Measurements from ENCODE around the gene ADD1.
"Not testable (repeated sequence)": the region's sequence is repeated elsewhere in the genome, so short reads cannot be mapped to it uniquely, and the experiment has no call there.

ADD1 gene

DNA sequence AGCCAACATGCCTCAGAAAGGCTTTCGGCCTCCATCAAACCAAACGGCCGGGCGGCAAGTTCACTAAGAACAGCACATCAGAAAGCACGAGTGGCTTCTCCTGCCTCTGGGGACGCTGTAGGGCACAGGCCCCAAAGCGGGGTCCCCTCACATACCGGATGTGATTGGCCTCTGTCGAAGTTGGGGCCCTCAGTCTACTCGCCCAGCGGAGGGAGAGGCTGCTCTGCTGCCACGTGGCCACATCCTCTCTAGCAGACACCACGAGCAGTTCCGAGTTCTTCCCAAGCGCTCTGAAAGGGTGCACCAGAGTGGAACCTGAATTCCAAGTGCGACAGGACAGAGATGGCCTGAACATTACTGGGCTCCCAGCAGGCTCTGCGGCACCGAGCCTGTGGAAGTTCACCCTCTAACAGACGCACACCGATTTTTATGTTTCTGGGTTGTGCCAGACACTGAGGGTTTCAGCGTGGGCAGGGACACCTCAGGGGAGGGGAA lies 98.4 kb downstream of the ADD1 start:
- in situ Hi-C loops (cut with MboI; ENCODE audit: low sequenced_read_pairs) = no loop called here

DNA sequence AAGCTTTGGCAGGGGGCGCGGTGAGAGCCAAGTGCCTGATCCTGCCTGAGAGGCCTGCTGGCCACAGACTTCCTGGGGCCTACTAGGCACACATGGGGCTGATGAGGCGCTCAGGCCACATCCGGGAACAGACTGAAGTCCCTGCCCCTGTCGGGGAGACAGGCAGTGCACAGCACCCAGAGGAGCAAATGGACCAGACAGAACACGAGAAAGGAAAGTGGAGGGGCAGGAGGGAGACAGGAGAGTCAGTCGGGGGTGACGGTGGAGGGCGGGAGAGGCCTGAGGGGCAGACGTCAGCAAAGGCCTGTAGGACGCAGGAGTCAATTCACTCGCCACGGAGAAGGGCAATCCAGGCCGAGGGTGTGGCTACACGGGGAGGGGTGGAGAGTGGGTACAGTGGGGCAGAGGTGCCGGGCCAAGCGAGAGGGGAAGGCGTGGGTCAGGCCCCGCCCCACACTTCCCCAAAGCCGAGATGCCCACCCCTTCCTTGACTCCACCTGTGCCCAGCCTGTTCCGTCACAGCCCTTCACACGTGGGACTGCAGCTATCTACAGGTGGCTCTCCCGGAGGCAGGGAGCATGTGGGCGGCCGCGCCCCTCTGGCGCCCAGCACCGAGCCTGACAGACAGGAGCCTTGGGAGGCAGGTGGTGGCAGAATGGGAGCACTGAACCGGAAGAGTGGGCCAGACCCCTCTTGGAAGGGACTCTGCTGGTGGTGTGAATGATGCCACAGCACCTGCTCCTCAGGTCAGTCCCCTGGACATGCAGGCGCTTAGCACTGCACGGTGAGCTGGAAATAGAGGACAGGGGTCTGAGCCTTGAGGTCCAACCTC lies 99.1 kb downstream of the ADD1 start:
- in situ Hi-C loops (cut with MboI; ENCODE audit: low sequenced_read_pairs) = no loop called here

DNA sequence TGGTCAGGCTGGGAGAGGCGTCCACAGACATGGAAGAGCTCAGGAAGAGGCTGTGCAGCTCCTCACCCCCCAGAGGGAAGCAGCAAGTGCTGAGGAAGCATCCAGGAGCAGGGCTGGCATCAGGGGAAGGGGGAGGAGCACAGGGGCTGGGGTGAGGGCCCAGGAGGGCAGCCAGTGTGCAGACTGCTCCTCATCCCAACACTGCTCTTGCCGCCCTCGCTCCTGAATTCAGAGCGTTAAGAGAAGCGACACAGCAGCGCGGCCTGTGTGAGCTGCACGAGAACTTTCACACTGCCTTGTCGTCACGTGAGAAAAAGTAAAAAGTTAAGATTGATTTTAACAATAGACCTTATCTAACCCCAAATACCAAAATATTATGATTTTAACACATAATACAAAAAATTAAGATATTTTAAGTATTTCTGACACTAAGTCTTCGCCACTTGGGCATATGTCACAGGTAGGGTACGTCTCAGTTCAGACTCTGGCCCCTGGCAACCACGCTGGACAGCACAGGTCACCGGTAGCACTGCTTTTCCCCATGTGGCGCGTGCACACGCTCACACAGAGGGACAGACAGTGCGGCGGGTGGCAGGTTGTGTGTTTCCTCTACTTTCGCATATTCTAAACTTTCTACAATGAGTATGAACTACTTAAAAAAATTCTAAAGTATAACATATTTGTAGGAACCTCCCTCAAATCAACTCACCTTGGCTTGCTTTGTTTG lies 99.9 kb downstream of the ADD1 start:
- in situ Hi-C loops (cut with MboI; ENCODE audit: low sequenced_read_pairs) = no loop called here

DNA sequence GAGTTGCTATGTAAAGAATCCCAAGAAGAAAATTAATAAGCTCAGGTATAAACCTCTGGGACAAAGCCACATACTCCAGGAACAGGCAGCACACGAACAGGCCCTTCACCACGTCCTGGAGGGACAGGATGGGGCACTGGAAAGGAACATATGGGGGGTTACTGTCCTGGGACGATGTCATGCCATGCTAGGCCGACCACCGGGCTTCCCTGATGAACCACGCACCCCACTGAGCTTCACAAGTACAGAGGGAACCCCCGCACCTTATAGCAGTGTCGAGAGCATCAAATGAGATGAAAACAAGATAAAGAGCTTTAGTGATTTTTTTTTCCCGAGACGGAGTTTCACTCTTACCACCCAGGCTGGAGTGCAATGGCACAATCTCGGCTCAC lies 100.4 kb downstream of the ADD1 start:
- in situ Hi-C loops (cut with MboI; ENCODE audit: low sequenced_read_pairs) = no loop called here

- in situ Hi-C loops (cut with MboI; ENCODE audit: low sequenced_read_pairs) = no loop called here
These were observed 101.2 kb downstream of the ADD1 start for GRCh38 chr4:2944586-2945526.

- in situ Hi-C loops (cut with MboI; ENCODE audit: low sequenced_read_pairs) = not testable (repeated sequence)
These were observed 102.3 kb downstream of the ADD1 start for GRCh38 chr4:2945619-2946604.

DNA sequence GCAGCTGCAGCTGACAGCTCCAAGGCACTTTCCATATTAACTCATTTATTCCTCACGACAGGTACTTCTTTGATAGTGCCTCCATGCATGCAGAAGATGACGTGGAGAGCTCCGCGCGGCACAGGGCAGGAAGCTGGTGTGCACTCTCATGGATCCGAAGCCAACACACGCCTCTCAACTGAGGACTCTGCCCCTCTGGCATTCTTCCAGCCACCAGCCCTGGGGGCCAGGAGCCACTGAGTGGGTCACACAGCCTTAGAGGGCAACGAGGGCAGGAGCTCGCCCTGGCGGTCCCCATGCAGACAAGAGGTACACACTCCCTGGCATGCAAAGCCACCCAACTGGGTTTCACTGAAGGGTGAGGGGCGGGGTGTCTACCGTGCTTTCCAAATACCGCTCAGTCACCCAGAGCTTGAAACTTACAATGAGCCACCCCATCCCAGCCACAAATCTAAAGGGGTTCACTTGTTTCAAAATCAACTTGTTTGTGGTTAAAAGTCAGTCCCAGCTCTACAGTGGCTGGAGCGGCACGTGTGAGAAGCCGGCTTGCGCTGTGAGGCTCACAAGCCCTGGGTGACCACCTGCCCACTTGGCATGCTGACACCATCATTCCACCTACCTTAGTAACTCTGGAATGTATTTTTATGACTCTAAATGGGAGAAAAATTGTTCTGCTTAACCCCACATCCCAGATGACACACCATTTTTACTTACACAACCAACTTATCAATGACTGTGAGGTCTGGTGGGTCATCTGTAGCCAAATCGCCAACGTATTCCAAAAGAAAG lies 103.4 kb downstream of the ADD1 start:
- in situ Hi-C loops (cut with MboI; ENCODE audit: low sequenced_read_pairs) = no loop called here

GRCh38 chr4:2947926-2948325 lies 104.3 kb downstream of the ADD1 start:
- in situ Hi-C loops (cut with MboI; ENCODE audit: low sequenced_read_pairs) = no loop called here

DNA sequence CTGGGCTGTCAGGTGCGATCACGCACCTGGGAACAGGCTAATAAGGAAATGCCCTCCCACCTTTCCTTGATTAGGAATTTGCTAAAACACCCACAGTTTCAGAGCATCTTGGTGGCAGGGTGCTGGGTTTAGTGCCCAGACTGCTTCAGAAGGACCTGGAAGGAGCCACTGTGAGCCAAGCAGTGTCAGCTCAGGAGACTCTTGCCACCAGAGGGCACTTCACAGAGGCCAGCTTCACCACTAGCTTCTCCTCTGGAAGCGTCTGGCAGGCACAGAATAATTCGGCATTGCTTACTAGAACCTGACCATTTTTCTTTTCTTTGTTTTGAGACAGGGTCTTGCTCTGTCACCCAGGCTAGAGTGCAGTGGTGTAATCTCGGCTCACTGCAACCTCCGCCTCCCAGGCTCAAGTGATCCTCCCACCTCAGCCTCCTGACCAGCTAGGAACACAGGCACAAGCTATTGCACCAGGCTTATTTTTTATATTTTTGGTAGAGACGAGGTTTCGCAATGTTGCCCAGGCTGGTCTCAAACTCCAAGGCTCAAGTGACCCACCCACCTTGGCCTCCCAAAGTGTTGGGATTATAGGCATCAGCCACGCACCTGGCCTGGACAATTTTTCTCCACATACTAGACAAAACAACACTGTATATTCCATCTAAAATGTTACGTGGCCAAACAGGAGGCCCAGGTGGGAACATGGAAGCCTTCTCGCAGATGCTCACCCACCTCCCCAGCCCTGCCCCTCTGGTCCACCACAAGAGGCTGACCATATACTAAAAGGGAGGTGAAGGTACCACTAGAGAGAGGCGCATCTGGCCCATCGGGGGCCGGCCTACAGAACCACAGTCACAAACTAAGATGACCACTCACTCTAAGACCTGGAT lies 105.5 kb downstream of the ADD1 start:
- in situ Hi-C loops (cut with MboI; ENCODE audit: low sequenced_read_pairs) = no loop called here

- in situ Hi-C loops (cut with MboI; ENCODE audit: low sequenced_read_pairs) = no loop called here
These were observed 106.1 kb downstream of the ADD1 start for GRCh38 chr4:2949782-2950125.

- in situ Hi-C loops (cut with MboI; ENCODE audit: low sequenced_read_pairs) = no loop called here
These were observed 106.8 kb downstream of the ADD1 start for GRCh38 chr4:2950221-2950989.

DNA sequence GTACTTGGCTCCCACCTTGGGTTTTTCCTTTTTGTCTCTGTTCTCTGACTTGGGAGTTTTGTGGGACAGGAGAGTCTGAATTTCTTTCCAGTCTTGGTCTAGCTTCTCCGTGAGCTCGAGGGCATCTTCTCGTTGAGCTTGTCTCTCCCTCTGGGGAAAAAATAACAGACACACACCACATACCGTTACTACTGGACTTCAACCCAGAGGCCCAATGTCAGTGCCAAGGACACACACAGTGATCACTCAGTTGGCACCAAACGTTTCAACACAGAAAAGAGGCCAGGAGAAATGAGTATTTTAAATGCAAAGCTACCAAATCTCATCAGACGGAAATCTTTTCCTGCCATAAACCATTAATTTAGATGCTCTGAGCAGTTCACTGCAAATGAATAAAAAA lies 109.9 kb downstream of the ADD1 start:
- in situ Hi-C loops (cut with MboI; ENCODE audit: low sequenced_read_pairs) = no loop called here

GRCh38 chr4:2954358-2955185 lies 110.9 kb downstream of the ADD1 start:
- in situ Hi-C loops (cut with MboI; ENCODE audit: low sequenced_read_pairs) = no loop called here

- in situ Hi-C loops (cut with MboI; ENCODE audit: low sequenced_read_pairs) = not testable (repeated sequence)
These were observed 111.8 kb downstream of the ADD1 start for GRCh38 chr4:2955186-2956044.

DNA sequence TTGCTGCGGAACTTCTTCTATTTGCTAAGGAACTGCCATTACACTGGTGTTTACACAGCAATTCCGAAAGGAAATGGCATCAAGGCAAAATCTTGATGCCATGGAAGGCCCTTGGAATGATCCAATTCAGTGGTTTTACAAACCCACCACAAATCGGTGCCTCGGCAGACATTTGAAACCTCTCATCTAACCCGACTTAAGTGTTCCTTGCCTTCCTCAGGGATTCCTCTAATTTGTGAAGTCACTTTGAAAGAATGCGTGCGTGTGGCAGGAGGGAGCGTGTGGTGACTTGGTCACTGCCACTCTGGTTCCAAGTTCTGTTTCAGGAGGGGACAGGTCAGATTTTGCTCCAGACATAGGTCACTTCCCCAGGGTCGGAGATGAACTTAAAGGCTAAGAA lies 114.8 kb downstream of the ADD1 start:
- in situ Hi-C loops (cut with MboI; ENCODE audit: low sequenced_read_pairs) = no loop called here

GRCh38 chr4:2960450-2960849 lies 116.8 kb downstream of the ADD1 start:
- in situ Hi-C loops (cut with MboI; ENCODE audit: low sequenced_read_pairs) = not testable (repeated sequence)
